GM12873 (cell line): ENCODE results near the gene RNASE11.

Source experiments
- CTCF ChIP-seq: IDR thresholded peaks from 2 replicates; pipeline ENCODE4 v1.5.1; 2012; ENCODE audit warnings: low read depth, mild to moderate bottlenecking, moderate library complexity, low read length, control low read depth; ENCODE audit not compliant: insufficient read depth; ENCODE audit errors: missing control alignments

Gene RNASE11

GRCh38 chr14:20628063-20628854 lies 40.5 kb upstream of the RNASE11 start:
- no peak for TF ChIP-seq CTCF

GRCh38 chr14:20627346-20628027 lies 39.7 kb upstream of the RNASE11 start:
- no peak for TF ChIP-seq CTCF

- no peak for TF ChIP-seq CTCF
These were observed 38.5 kb upstream of the RNASE11 start for GRCh38 chr14:20626274-20626673.

- no peak for TF ChIP-seq CTCF
These were observed 36.8 kb upstream of the RNASE11 start for GRCh38 chr14:20624495-20625070.

- no peak for TF ChIP-seq CTCF
These were observed 36.0 kb upstream of the RNASE11 start for GRCh38 chr14:20623798-20624197.

GRCh38 chr14:20622816-20623291 lies 35.1 kb upstream of the RNASE11 start:
- TF ChIP-seq CTCF, result no peak

- no peak for TF ChIP-seq CTCF
These were observed 33.1 kb upstream of the RNASE11 start for GRCh38 chr14:20620798-20621478.
